ENCODE results near the gene WDR47. TPM values are rescaled to one million over a fixed set of nuclear protein-coding genes. Genes with fewer than 3 reads are reported as not detected.

WDR47 gene
- 16.6 and 17.3 TPM in 2 replicates for total RNA-seq

GRCh38 chr1:109041621-109042468 is at the start of gene WDR47:
TSS of gene WDR47 (minus strand) at chr1:109042102. CDS start at chr1:109023512, 18,590 bp downstream.

GRCh38 chr1:109090196-109091077 is 48.5 kb upstream of the WDR47 start, which contains the start of gene TMEM167B:
TSS of gene TMEM167B (plus strand) at chr1:109090764. CDS start at chr1:109090873, 109 bp downstream.

GRCh38 chr1:109075531-109076490 is 33.9 kb upstream of the WDR47 start, which contains the start of gene TAF13:
TSS of gene TAF13 (minus strand) at chr1:109076003. CDS start at chr1:109075947, 56 bp downstream.

GRCh38 chr1:108963052-108963686 is 78.7 kb downstream of the WDR47 start, which contains the start of gene CLCC1:
TSS of gene CLCC1 (minus strand) at chr1:108963484. CDS start at chr1:108950437, 13,047 bp downstream.

Other genes starting within 250 kb of the WDR47 start
- 0.28 and 0.38 TPM in 2 replicates for gene AKNAD1, start 185.0 kb downstream of the WDR47 start, total RNA-seq
- gene GPSM2, start 165.1 kb downstream of the WDR47 start, total RNA-seq, result 24.0 and 34.7 TPM in 2 replicates
- 43.1 and 55.0 TPM in 2 replicates for gene CLCC1, start 78.6 kb downstream of the WDR47 start, total RNA-seq
- gene TAF13, start 33.9 kb upstream of the WDR47 start, total RNA-seq, result 172 and 389 TPM in 2 replicates
- 21.1 and 42.6 TPM in 2 replicates for gene TMEM167B, start 48.7 kb upstream of the WDR47 start, total RNA-seq
- gene ELAPOR1, start 72.0 kb upstream of the WDR47 start, total RNA-seq, result under 0.01 and 0.28 TPM in 2 replicates
- gene SARS1, start 171.8 kb upstream of the WDR47 start, total RNA-seq, result 275 and 281 TPM in 2 replicates
- 0.96 and 2.5 TPM in 2 replicates for gene CELSR2, start 207.4 kb upstream of the WDR47 start, total RNA-seq
- gene PSRC1, start 241.0 kb upstream of the WDR47 start, total RNA-seq, result 3.4 and 15.9 TPM in 2 replicates